Activated T-cell treated with anti-CD3 and anti-CD28 coated beads for 24 hours (primary cell): ENCODE measurements around the gene ZNFX1.
"Not testable (repeated sequence)": the region's sequence is repeated elsewhere in the genome, so short reads cannot be mapped to it uniquely, and the experiment has no call there.

Source experiments
- DNase-seq: peaks from one replicate; pipeline ENCODE4 v3.0.0-alpha.2; 2020; ENCODE audit warnings: low read depth

ZNFX1 gene

DNA sequence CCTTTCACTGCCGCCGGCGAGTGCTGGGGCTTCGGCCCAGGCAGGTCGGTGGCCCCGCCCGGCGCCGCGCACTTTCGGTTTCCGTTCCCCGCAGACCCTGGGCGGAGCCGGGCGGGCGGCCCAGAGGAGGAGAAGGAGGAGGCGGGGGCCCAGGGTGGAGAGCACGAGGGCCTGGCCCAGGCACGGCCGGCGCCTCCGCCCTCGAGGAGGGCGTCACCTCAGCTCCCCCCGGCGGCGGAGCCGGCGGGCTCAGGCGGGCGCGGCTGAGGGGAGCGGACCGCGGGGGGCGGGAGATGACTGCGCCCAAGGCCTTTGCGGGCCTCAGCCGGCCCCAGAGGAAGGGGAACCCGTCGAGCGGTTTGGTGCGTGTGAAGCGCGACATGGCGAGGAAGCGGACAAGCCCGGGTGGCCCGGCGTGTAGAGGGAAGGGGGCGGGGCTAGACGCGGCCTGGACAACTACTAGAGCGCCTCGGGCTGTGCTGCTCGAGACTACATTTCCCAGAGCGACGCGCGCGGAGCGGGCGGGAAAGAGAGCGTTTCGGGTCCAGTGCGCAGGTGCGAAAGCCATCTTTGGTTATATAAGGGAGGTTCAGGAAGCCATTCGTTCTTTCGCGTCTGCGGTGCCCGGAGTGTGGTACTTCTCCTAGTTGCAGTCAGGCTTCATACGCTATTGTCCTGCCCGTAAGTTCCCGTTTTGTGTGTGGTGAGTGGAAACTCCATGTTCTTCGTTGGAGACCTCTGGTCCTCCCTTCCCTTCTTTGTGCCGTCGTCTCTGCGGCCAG, at the start of gene ZNFX1:
Gene ZNFX1 (minus strand): TSS at position 22 of the 782 bp plus-strand sequence. CDS start 2,218 bp downstream, outside the sequence.
- peak; percentile 97 for DNase-seq

DNA sequence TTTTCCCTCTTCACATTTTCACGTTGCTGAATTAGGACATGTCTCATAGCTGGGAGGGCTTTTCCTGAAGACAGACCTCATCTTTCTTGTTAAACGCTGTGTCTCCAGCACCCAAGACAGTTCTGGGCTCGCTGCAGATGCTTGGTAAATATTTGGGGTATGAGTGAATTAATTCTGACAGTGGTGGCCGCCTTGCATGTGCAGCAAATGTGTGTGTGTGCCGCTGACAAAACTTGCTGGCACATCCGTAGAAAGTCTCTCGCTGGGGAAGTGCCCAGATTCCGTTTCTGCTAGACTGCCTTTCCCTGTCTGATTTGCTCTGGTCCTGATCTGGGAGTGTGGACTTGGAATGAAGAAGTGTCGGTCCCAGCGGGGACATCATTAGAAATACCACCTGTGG, 48.2 kb upstream of the ZNFX1 start:
- DNase-seq: no peak

GRCh38 chr20:49324306-49324705, 46.4 kb upstream of the ZNFX1 start:
- DNase-seq: no peak

- DNase-seq: no peak
Observed at GRCh38 chr20:49323622-49324238, 45.9 kb upstream of the ZNFX1 start.

GRCh38 chr20:49320460-49320859, 42.6 kb upstream of the ZNFX1 start:
- no peak for DNase-seq

GRCh38 chr20:49319208-49319809, 41.5 kb upstream of the ZNFX1 start:
- DNase-seq: no peak

DNA sequence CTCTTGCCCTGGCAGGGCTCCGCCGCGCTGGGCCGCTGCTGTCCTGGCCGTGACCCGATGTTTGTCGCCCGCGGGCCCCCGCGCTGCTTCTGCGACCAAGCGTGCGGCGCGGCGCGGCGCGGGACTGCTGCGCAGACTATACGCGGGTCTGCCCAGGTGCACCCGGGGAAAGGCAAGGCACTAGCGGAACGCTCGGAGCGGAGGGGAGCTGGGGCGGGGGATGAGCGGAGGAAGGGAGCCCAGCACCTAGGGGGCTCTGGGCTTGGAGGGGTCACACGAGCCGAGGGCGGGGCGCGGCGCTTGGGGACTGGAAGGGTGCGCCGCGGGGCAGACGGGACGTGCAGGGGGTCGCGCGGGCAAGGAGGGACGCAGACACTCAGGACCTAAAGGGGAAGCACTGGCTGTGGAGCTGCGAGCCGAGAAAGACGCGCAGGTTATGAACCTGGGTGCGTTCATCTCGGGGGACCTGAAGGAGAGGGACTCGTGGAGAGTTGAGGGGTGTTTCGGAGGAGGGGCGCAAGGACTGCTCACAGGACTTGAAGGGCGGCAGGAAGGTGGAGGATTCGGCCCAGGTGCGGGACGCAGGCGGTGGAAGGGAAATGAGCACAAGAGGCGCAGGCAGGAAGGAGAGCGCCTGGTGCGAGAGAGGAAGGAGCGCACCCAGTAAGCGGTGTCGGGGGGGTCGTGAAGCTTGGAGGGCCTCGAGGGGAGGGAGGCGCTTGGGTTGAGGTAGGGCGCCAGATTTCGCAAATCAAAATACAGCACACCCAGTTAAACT, 40.8 kb upstream of the ZNFX1 start:
- DNase-seq: no peak

- no peak for DNase-seq
Observed at GRCh38 chr20:49318091-49318429, 40.2 kb upstream of the ZNFX1 start.

DNA sequence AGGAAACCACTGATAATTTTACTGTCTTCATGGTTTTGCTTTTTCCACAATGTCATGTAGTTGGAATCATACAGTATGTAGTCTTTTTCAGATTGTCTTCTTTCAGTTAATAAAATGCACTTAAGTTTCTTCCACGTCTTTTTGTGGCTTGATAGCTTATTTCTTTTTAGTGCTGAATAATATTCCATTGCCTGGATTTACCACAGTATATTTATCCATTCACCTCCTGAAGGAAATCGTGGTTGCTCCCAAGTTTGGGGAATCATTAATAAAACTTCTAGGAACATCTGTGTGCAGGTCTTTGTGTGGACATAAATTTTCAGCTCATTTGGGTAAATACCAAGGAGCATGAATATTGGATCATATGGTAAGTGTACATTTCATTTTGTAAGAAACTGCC, 38.8 kb upstream of the ZNFX1 start:
- DNase-seq: no peak

- DNase-seq: no peak
Observed at GRCh38 chr20:49315580-49315979, 37.7 kb upstream of the ZNFX1 start.

- DNase-seq: not testable (repeated sequence)
Observed at GRCh38 chr20:49314052-49314451, 36.2 kb upstream of the ZNFX1 start.

GRCh38 chr20:49313283-49313682, 35.4 kb upstream of the ZNFX1 start:
- DNase-seq: no peak

DNA sequence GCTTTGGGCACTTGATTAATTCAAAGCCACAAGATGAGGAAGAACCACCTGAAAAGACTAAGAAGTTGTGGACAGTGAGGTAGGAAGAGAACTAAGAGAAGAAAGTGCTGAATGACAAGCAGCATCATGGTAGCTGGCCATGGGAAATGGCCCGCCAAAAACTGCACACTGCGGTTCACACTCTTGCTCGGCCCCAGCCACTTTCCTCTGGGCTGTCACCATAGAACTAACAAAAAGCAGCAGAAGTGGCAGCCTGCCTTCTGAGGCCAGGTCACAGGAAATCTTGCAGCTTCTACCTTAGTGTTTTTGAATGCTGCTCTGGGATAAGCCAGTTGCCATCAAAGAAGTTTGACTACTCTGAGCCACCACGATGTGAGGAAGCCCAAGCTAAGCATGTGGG, 34.8 kb upstream of the ZNFX1 start:
- no peak for DNase-seq

- no peak for DNase-seq
Observed at GRCh38 chr20:49310705-49311104, 32.8 kb upstream of the ZNFX1 start.

- DNase-seq: no peak
Observed at GRCh38 chr20:49308875-49309274, 31.0 kb upstream of the ZNFX1 start.

GRCh38 chr20:49306903-49307620, 29.2 kb upstream of the ZNFX1 start:
- DNase-seq: no peak

DNA sequence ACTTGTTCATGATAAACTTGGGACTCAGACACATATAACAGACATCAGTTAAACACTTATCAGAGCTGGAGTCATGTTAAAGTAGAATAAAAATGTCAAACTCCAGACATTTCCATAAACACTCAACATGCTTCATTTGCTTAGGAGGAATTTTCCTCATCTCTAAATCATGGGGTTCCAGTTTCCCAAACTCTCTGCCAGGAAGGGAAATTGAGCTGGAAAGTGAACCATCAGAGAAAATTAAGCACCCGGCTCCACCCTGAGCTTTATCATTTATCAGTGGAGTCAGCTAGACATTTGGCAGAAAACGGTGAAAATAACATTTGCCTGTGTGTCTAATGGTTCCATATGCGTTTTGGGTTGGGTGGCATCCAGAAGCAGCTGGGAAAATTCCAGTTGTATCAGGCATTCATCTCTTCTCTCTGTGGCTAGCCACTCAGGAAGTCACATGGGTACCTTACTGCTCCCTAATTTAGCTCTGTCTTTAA, 25.3 kb upstream of the ZNFX1 start:
- DNase-seq: no peak

GRCh38 chr20:49297605-49298530, 20.0 kb upstream of the ZNFX1 start:
- no peak for DNase-seq

GRCh38 chr20:49294002-49294654, 16.3 kb upstream of the ZNFX1 start:
- DNase-seq: not testable (repeated sequence)

- no peak for DNase-seq
Observed at GRCh38 chr20:49293122-49293521, 15.3 kb upstream of the ZNFX1 start.
